NCI-H1105 (cell line): Measurements from ENCODE around the gene CHD5.

ENCODE experiments used
- DNase-seq: peaks from one replicate; lab custom pipeline; 2025; lab: John Stamatoyannopoulos, UW

CHD5 gene

GRCh38 chr1:6099787-6100765, 80.0 kb downstream of the CHD5 start:
- DNase-seq = no peak

DNA sequence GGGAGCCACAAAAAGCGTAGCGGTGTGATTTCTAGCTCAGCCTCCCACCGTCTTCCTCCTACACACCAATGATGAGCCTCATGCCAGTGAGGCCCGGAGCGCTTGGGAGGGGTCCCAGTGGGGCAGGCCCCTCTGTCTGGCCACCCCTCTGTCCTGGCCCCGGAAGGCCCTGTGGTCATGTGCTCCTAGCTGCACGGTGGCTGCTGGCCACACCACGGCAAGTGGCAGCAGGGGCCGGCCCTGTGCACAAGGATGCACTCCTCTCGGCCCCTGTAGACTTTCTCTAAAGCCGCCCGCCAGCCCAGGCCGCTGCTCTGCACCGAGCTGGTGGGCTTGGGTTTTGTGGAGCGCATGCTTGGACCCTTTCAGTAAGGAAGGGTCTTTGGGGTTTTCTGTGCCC, 80.8 kb downstream of the CHD5 start:
- DNase-seq = no peak

DNA sequence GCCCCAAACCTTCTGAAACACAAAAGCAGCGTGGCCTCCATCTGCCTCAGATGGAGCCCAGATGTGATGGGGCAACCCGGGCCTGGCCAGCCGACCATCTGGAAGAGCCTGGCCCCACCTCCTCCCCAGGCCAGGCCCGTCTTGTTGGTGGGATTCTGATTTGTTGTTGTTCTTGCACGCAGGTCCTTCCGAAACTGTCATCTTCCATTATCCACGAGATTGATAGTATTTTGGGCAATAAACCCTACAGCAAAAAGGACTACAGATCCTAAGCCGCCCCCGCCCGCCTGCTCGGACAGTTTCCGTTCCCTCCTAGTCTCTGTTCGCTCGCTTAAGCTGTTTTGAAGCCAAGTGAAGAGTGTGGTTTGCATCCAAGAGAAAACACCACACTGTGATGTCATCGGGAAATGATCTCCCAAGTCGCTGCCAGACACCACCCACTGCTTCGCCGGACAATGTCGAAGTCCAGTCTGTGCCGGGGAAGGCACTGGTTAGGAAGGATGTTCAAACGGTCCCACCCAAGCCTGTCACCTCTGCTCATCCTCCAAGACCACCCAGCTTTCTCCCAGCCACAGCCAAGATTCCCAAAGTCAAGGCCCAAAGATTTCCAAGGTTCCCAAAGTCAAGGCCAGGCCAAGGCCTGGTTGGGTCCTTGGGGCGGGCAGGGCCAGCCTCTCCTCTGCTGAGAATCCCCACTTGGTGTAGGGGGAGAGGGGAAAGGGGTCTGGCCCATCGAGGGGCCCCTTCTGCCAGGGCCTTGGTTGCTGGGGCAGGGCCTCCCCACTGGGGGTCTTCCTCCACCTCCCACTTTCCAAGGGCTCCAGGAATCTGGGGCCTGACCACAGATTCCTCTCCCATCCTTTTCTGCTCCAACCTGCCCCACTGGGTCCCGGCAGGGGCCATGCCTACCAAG, 81.6 kb downstream of the CHD5 start:
- no peak for DNase-seq

- DNase-seq = no peak
Measured at GRCh38 chr1:6097824-6098223, 82.3 kb downstream of the CHD5 start.

DNA sequence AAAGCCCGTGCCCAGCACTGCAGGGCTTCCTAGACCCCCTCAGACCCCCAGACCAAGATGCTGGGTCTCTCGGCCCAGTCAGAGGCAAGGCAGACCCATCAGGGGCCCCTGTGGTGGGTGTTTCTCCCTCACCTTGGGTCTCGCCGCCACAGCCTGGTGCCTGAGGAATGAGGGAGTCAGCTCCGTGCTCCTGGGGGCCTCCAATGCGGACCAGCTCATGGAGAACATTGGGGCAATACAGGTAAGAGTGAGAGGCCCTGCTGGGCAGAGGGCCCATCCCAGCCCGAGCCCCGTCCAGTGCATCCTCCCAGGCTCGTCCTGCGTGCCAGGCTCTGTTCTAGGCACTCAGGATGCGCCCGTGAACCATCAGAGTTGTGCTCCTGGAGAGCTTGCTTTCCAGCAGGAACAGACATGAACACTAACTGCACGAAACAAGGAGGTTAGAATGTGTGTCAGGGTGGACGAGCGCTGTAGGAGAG, 83.0 kb downstream of the CHD5 start:
- no peak for DNase-seq

- DNase-seq = no peak
Measured at GRCh38 chr1:6096243-6097116, 83.6 kb downstream of the CHD5 start.

DNA sequence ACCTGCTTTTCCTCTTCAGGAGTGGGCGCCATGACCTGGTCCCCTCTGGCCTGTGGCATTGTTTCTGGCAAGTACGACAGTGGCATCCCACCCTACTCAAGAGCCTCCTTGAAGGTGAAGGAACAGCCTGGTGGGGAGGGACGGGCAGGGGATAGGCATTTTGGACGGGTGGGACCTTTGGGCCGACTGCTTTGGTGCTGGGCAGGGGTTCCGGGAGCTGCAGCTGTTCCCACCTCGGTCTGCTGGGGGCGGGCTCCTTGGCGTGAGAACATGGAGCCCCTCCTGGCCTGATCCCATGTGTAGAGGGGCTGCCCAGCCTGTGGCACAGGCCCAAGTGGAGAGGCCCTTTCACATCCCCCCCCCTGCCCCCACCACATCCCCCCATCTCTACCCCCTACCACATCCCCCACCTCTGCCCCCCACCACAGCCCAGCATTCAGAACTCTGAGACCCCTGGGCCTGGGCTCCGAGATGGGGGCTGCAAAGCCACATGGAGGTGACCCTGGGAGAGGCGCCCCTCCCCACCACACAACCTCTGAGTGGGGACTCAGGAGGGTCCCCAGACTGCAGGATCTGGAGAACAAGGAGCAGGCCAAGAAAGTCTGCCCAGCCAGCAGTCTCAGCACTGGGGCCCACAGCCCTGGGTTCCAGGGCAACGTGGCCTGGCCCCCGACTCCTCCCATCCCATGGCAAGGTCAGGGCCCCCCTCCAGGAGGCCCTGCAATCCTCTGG, 84.4 kb downstream of the CHD5 start:
- no peak for DNase-seq

- DNase-seq = no peak
Measured at GRCh38 chr1:6094801-6095505, 85.2 kb downstream of the CHD5 start.

GRCh38 chr1:6094246-6094645, 85.9 kb downstream of the CHD5 start:
- no peak for DNase-seq

GRCh38 chr1:6093611-6094010, 86.5 kb downstream of the CHD5 start:
- DNase-seq = no peak

DNA sequence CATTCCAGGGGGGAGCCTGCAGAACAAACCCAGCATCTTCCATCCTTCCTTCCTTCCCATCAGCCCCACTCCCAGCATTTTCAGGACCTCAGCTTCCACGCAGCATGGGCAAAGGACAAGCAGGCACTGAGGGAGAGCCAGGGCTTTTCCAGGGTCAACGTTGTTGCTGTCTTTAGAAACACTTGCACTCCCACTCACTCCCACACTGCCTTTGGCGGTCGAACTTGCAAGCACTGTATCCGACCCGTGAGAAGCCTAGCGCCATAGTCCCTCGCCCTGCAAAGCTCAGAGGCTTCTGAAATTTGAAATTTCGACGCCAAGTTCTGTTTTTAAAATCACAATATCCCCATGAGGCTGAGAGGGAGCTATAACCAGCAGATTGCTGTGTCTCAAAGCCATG, 87.0 kb downstream of the CHD5 start:
- no peak for DNase-seq

DNA sequence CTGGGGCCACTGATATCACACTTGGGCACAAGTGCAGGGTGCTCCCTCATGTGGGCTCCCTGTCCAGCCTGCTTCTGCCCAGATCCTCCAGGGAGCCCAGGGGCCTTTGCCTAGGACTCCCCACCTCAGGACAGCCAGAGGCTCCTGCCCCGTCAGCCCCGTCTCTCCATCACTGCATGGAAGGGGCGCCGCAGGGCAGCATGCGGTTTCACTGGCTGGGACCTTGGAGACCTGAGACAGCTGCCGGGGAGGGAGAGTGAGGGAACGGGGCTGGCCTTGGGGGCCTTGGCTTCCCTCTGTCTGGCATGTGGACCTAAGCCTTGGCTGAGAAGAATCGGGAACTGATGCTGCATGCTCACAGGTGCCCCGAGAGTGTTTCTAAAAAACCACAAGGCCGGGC, 87.9 kb downstream of the CHD5 start:
- DNase-seq = no peak

DNA sequence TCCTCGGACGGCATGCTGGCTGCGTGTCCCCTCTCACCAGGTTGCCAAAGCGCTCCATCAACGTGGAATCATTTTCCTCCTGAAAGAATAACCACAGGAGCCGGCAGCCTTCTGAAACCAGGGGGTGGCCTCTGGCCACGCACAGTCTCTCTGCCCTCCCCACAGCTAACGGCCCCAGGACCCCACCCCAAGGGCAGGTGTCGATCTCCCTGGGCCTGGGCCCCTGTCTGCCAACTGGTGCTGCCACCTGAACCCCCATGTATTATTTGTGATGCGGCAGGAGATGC, 88.4 kb downstream of the CHD5 start:
- no peak for DNase-seq

DNA sequence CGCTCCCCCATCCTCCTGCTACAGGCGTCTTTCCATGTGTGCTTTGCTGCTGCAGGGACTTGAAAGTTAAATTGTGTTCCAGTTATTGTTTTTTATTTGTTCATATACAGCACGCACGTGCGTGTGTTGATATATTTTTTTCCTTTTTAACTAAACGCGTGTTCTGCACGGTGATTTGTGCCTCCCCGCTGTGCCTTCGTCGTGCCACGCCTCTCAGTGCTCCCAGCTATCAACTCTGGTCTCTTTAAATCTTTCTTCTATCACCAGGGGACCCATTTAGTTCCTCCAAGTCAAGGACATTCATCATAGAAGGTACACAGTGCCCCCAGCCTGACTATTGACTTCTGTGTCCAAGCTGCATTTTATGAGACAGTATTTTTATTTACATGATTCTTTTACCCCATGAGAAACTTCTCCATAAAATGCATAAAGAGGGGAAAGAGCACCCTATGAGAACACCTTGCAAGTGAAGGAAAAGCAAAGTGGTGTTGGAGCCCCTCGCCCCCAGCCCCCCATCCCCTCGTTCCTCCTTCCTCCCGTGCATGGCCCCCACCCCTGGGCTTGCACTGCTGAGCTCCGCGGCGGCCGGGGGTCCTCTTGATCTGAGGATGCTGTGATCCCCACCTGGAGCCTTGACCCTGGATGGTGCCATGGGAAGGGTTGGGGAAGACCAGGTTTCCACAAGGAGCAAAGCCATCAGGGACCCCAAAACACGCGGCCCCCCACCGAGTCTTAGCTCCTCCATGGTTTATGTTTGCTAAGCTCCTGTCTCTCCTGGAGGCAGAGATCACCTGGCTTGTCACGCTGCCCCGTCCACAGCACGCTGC, 88.9 kb downstream of the CHD5 start:
- DNase-seq = no peak

- DNase-seq = no peak
Measured at GRCh38 chr1:6090288-6090687, 89.8 kb downstream of the CHD5 start.

GRCh38 chr1:6088956-6089355, 91.2 kb downstream of the CHD5 start:
- no peak for DNase-seq

- no peak for DNase-seq
Measured at GRCh38 chr1:6087958-6088357, 92.2 kb downstream of the CHD5 start.

DNA sequence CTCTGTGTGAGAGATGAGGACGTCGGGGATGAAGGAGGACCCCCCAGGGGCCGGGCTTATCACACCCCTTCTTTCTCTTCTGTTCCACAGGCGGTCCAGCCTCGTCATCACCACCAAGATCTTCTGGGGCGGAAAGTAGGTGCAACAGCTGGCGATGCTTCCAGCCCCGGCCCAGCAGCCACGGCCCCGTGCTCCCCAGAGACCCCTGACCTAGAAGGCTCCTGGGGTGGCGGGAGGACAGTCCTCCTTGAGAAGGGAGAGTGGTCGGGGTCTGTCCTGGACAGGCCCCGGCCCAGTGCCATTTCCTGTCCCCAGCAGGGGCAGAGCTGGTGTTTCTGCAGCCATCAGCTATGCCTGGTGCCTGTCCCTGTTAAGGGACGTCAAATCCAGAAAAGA, 92.7 kb downstream of the CHD5 start:
- DNase-seq = no peak

DNA sequence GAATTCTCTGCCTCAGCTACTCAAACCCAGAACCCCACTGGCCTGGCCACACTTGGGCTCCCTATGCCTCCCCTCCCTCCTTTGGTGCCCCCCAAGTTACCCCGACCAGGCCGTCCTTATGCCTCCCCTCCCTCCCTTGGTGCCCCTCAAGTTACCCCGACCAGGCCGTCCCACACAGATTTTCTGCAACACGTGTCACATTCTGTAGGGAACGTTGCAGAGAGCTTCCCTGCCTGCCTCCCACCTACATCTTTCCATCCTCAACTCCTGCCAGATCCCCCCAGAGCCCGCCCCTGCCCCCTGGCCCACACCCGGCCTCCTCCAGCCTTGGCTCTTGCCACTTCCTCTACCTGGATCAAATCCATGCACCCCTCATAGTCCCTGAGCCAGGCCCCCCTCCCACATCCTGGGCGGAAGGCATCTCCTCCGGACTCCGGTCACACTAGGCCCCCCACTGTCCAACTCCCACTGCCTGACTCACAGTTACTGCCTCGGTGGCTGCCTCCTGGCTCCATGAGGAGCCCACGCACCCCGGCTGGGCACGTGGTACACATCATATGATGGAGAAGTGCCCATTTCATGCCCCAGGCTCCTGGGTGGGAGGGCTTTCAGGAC, 93.3 kb downstream of the CHD5 start:
- DNase-seq = no peak
